IMR-90 (cell line): ENCODE data around the gene ARHGAP24. TPM values are rescaled to one million over a fixed set of nuclear protein-coding genes. Genes with fewer than 3 reads are reported as not detected.

Source experiments
- ATAC-seq: fragments of 200-7000 bp; cut with Tn5 transposase; 2 replicates; pipeline ENCODE4 v1.9.1; 2020; ENCODE audit warnings: low read depth, mild to moderate bottlenecking, moderate library complexity
- BruUV-seq: library from RNA; stranded (reverse); fragments of 400-500 nt; replicated peaks from 2 replicates; lab custom pipeline; 2021; lab: Mats Ljungman, UMichigan
- CTCF ChIA-PET: fragments of 300-600 bp; formaldehyde crosslinking; extraction: SDS; loops from one replicate; lab custom pipeline; 2021; ENCODE audit warnings: antibody characterized with exemption; lab: Yijun Ruan, JAX
- POLR2A ChIA-PET: fragments of 300-600 bp; sonication (Branson Sonifier 250); formaldehyde crosslinking; loops from one replicate; lab custom pipeline; 2022; ENCODE audit warnings: antibody characterized with exemption; ENCODE audit not compliant: unreplicated experiment; lab: Charles Lee
- DNase-seq: peaks from one replicate; pipeline ENCODE4 v3.0.0; 2013
- H2AFZ ChIP-seq: replicated peaks from 2 replicates; pipeline ENCODE3; 2013; ENCODE audit warnings: low read length, mild to moderate bottlenecking; ENCODE audit not compliant: poor library complexity
- H2AK5ac ChIP-seq: 2 replicates; pipeline ENCODE4 v1.6.1; 2013; ENCODE audit warnings: low read depth, low read length, inconsistent platforms
- H2AK9ac ChIP-seq: replicated peaks from 2 replicates; pipeline ENCODE3; 2013; ENCODE audit warnings: mild to moderate bottlenecking, low read depth, low read length, moderate library complexity; ENCODE audit not compliant: poor library complexity
- H2BK120ac ChIP-seq: 2 replicates; pipeline ENCODE4 v1.6.1; 2013; ENCODE audit warnings: low read depth, low read length, inconsistent platforms
- H2BK15ac ChIP-seq: 3 replicates; pipeline ENCODE4 v1.6.1; 2013; ENCODE audit warnings: low read depth, low read length, inconsistent platforms
- H2BK20ac ChIP-seq: 2 replicates; pipeline ENCODE4 v1.6.1; 2013; ENCODE audit warnings: low read depth, mild to moderate bottlenecking, inconsistent platforms, low read length, moderate library complexity
- H2BK5ac ChIP-seq: 2 replicates; pipeline ENCODE4 v1.6.1; 2013; ENCODE audit warnings: mild to moderate bottlenecking, low read depth, low read length, inconsistent platforms; ENCODE audit not compliant: poor library complexity, severe bottlenecking
- H3K14ac ChIP-seq: replicated peaks from 2 replicates; pipeline ENCODE4 v1.6.1; 2013; ENCODE audit warnings: low read depth, low read length, inconsistent platforms
- H3K18ac ChIP-seq: 2 replicates; pipeline ENCODE4 v1.6.1; 2013; ENCODE audit warnings: low read depth, low read length, control low read depth
- H3K23ac ChIP-seq: 2 replicates; pipeline ENCODE4 v1.6.1; 2013; ENCODE audit warnings: low read depth, low read length, inconsistent platforms
- H3K27ac ChIP-seq: 2 replicates; pipeline ENCODE4 v1.5.1; 2013; ENCODE audit warnings: mild to moderate bottlenecking, control low read depth, low read length; ENCODE audit not compliant: insufficient read depth
- H3K27me3 ChIP-seq: 2 replicates; pipeline ENCODE4 v1.6.1; 2013; ENCODE audit warnings: low read length; ENCODE audit not compliant: control insufficient read depth, insufficient read depth
- H3K36me3 ChIP-seq: 2 replicates; pipeline ENCODE4 v1.6.1; 2013; ENCODE audit warnings: low read length, mixed read lengths; ENCODE audit not compliant: control insufficient read depth, insufficient read depth
- H3K4ac ChIP-seq: 2 replicates; pipeline ENCODE4 v1.6.1; 2013; ENCODE audit warnings: low read depth, low read length, inconsistent platforms
- H3K4me1 ChIP-seq: 2 replicates; pipeline ENCODE4 v1.6.1; 2013; ENCODE audit warnings: low read length, mixed read lengths; ENCODE audit not compliant: control insufficient read depth, insufficient read depth
- H3K4me2 ChIP-seq: 2 replicates; pipeline ENCODE4 v1.6.1; 2013; ENCODE audit warnings: low read depth, mild to moderate bottlenecking, control low read depth, low read length, moderate library complexity
- H3K4me3 ChIP-seq: 2 replicates; pipeline ENCODE4 v1.5.1; 2013; ENCODE audit warnings: low read depth, mild to moderate bottlenecking, control low read depth, low read length, moderate library complexity; ENCODE audit not compliant: insufficient read depth
- H3K56ac ChIP-seq: 2 replicates; pipeline ENCODE4 v1.6.1; 2013; ENCODE audit warnings: low read length, inconsistent platforms; ENCODE audit not compliant: insufficient read depth; ENCODE audit errors: extremely low read depth
- H3K79me1 ChIP-seq, 2 experiments: 2 replicates each; pipeline ENCODE4 v1.6.1; 2013; ENCODE audit warnings: low read length in 2 of 2, inconsistent platforms in 1 of 2, low read depth in 1 of 2
- H3K9ac ChIP-seq: 2 replicates; pipeline ENCODE4 v1.6.1; 2013; ENCODE audit warnings: low read depth, low read length, control low read depth
- H3K9me1 ChIP-seq: 2 replicates; pipeline ENCODE4 v1.6.1; 2013; ENCODE audit warnings: low read length, inconsistent platforms; ENCODE audit not compliant: insufficient read depth
- H3K9me3 ChIP-seq: 2 replicates; pipeline ENCODE4 v1.6.1; 2013; ENCODE audit warnings: low read length; ENCODE audit not compliant: control insufficient read depth, insufficient read depth
- H4K20me1 ChIP-seq: 2 replicates; pipeline ENCODE4 v1.6.1; 2013; ENCODE audit warnings: low read length, inconsistent platforms; ENCODE audit not compliant: insufficient read depth
- H4K5ac ChIP-seq: 2 replicates; pipeline ENCODE4 v1.6.1; 2013; ENCODE audit warnings: mild to moderate bottlenecking, low read depth, low read length, control low read depth
- H4K8ac ChIP-seq, 2 experiments: 2 replicates each; pipeline ENCODE4 v1.6.1; 2013; ENCODE audit warnings: low read depth in 2 of 2, low read length in 2 of 2, control low read depth in 1 of 2, inconsistent platforms in 1 of 2
- H4K91ac ChIP-seq: 2 replicates; pipeline ENCODE4 v1.6.1; 2013; ENCODE audit warnings: low read depth, low read length, inconsistent platforms; ENCODE audit not compliant: insufficient read depth
- CEBPB ChIP-seq: IDR thresholded peaks from 2 replicates; pipeline ENCODE4 v1.6.1; 2012; ENCODE audit warnings: low read depth, low read length, improper control_type of control experiment
- CHD1 ChIP-seq: IDR thresholded peaks from 2 replicates; pipeline ENCODE4 v1.6.1; 2012; ENCODE audit warnings: low read depth, low read length, improper control_type of control experiment
- CTCF ChIP-seq: conservative IDR thresholded peaks from 2 replicates; pipeline ENCODE4 v1.5.1; 2012; ENCODE audit warnings: mild to moderate bottlenecking, low read depth, low read length, improper control_type of control experiment
- ELK1 ChIP-seq: fragments of 150-350 bp; IDR thresholded peaks from 2 replicates; pipeline ENCODE4 v1.6.1; 2016; ENCODE audit warnings: low read depth, mild to moderate bottlenecking, low read length, moderate library complexity, borderline replicate concordance
- NFE2L2 ChIP-seq: fragments of 150-350 bp; IDR thresholded peaks from 2 replicates; pipeline ENCODE4 v1.6.1; 2016; ENCODE audit warnings: low read depth, mild to moderate bottlenecking, low read length
- POLR2A ChIP-seq: IDR thresholded peaks from 2 replicates; pipeline ENCODE4 v1.6.1; 2012; ENCODE audit warnings: mild to moderate bottlenecking, low read depth, low read length
- RCOR1 ChIP-seq: IDR thresholded peaks from 2 replicates; pipeline ENCODE4 v1.6.1; 2012; ENCODE audit warnings: mild to moderate bottlenecking, low read length, improper control_type of control experiment; ENCODE audit not compliant: insufficient replicate concordance
- WGBS, 2 experiments: methylation state at CpG; one replicate each; pipeline versions ENCODE4 v1.1.5 to v1.1.7; 2013; ENCODE audit warnings: missing lambda C conversion rate in 2 of 2; ENCODE audit not compliant: insufficient read length in 1 of 2; ENCODE audit errors: extremely low coverage in 2 of 2; 5-methylcytosine and 5-hydroxymethylcytosine counted together
- dilution Hi-C: fragments of 300-500 bp; cut with HindIII; formaldehyde crosslinking; loops from one replicate; pipeline ENCODE4 v1.14.3; 2018; ENCODE audit warnings: low sequenced_read_pairs; ENCODE audit not compliant: unreplicated experiment
- in situ Hi-C: fragments of 300-500 bp; cut with MboI; formaldehyde crosslinking; loops from 3 replicates; pipeline ENCODE4 v1.14.3; 2019; ENCODE audit warnings: low sequenced_read_pairs, inconsistent platforms, mixed read lengths
- intact Hi-C: fragments of 100-400 bp; cut with micrococcal nuclease; formaldehyde crosslinking; loops from 2 replicates; pipeline ENCODE4 v1.10.0; 2022
- polyA plus RNA-seq, 3 experiments: library from polyadenylated mRNA; depleted of rRNA; stranded (reverse); fragments of >200 nt; gene quantifications; 2 replicates each; pipeline ENCODE4 v1.2.3, GENCODE V29; 2012; ENCODE audit warnings: low replicate concordance in 1 of 3
- total RNA-seq: library from RNA; depleted of rRNA; stranded (reverse); fragments of >200 nt; gene quantifications from 2 replicates; pipeline ENCODE4 v1.2.3, GENCODE V29; 2012

ARHGAP24 gene
- total and polyA plus RNA-seq, 2 of the 4 experiments (the other 2 are of a cell fraction), result 11.9 to 24.0 TPM

DNA sequence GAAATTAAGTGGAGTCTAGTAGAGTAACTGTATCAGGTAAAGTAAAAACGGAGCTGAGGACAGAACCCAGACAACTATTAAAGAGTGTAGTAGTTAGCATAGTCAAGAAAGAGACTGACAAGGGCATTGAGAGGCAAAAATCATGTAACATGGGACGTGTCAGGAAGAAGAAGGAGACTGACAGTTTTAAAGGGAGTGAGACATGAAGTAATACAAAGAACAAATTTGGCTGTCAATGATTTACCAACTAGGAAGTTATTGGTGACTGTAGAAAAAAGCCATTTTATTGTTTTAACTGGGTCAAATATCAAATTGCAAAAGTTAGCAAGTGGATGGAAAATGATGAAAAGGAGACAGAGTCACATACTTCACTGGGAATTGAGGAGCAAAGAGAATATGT lies 462.6 kb downstream of the ARHGAP24 start:
- Histone ChIP-seq H4K8ac (no peak overlapping the region), H4K91ac (no peak overlapping the region), H2AK5ac (no peak overlapping the region), H2BK120ac (no peak overlapping the region), H3K79me1 (peaks cover 10 to 13% of the 10 kb centered on the region in 2 experiments; a peak in 3 of 4 replicates), H3K9ac (no peak overlapping the region), H3K18ac (no peak overlapping the region), H4K20me1 (no peaks in the 10 kb centered on the region), H3K4ac (no peak overlapping the region), H3K36me3 (peaks cover 2% of the 10 kb centered on the region; the same call in 1 of the 2 replicates), H3K4me3 (no peak overlapping the region), H3K9me1 (0 out of 2 replicates have a peak, but pooled peaks cover 3% of the 10 kb centered on the region), H2BK5ac (no peak overlapping the region), H3K14ac (no peak overlapping the region), H3K4me2 (no peak overlapping the region), H3K4me1 (no peaks in the 10 kb centered on the region), H3K27ac (no peak overlapping the region), H3K9me3 (no peaks in the 10 kb centered on the region), H4K5ac (no peak overlapping the region), H2AFZ (no peak overlapping the region), H2AK9ac (no peak overlapping the region), H2BK20ac (no peak overlapping the region), H3K23ac (no peak overlapping the region), H3K27me3 (no peaks in the 10 kb centered on the region), H3K56ac (no peak overlapping the region), H2BK15ac (no peak overlapping the region)
- TF ChIP-seq RCOR1, result no peak
- no peak for TF ChIP-seq CEBPB
- no peak for TF ChIP-seq NFE2L2
- TF ChIP-seq CHD1, result no peak
- no peak for TF ChIP-seq POLR2A
- TF ChIP-seq ELK1, result no peak
- TF ChIP-seq CTCF, result no peak
- POLR2A ChIA-PET, result no interaction called here
- ATAC-seq, result no peak
- no peak for DNase-seq
- 80% methylated on average over 1 of the region's 2 CpGs; no CpG with 5 or more reads in 1 of the 2 experiments for WGBS, 2 experiments
- in situ Hi-C loops, result no loop called here
- no TSS peak for BruUV-seq
- intact Hi-C loops, result no loop called here
- CTCF ChIA-PET, result interaction anchor here (0.5 kb wide), 1 partner anchor 15 kb away, joined by 3 read pairs; no protein-coding TSS in a partner anchor
- dilution Hi-C loops, result no loop called here
